ENCODE results near the gene CD86. TPM values are rescaled to one million over a fixed set of nuclear protein-coding genes. Genes with fewer than 3 reads are reported as not detected.
"Not testable (repeated sequence)": the region's sequence is repeated elsewhere in the genome, so short reads cannot be mapped to it uniquely, and the experiment has no call there.

CD86 gene
- total RNA-seq, 2 experiments from 2014 or later, result 0.69 to 1.4 TPM

- Histone ChIP-seq H3K27ac (ENCODE audit: low read depth in 1 of 2, low read length in 2 of 2) (no peak overlapping the region), H3K9me3 (ENCODE audit: control insufficient read depth in 1 of 2, insufficient read depth in 1 of 2, low read length in 2 of 2) (no peaks in the 10 kb centered on the region), H3K4me1 (ENCODE audit: insufficient read depth, low read length) (no peaks in the 10 kb centered on the region), H3K4me3 (ENCODE audit: low read length) (no peak overlapping the region), H3K27me3 (ENCODE audit: control insufficient read depth in 1 of 2, insufficient read depth in 2 of 2, low read length in 2 of 2) (no peaks in the 10 kb centered on the region), H3K36me3 (ENCODE audit: insufficient read depth, low read length) (no peaks in the 10 kb centered on the region)
- ChIA-PET CTCF (no interaction called here), POLR2A (no interaction called here)
- ATAC-seq (ENCODE audit: poor library complexity) (no peak), DNase-seq (no peak)
- no peaks in the 10 kb centered on the region for H3K4me1 Mint-ChIP-seq (ENCODE audit: low read depth)
- TF ChIP-seq, protein P1, sequence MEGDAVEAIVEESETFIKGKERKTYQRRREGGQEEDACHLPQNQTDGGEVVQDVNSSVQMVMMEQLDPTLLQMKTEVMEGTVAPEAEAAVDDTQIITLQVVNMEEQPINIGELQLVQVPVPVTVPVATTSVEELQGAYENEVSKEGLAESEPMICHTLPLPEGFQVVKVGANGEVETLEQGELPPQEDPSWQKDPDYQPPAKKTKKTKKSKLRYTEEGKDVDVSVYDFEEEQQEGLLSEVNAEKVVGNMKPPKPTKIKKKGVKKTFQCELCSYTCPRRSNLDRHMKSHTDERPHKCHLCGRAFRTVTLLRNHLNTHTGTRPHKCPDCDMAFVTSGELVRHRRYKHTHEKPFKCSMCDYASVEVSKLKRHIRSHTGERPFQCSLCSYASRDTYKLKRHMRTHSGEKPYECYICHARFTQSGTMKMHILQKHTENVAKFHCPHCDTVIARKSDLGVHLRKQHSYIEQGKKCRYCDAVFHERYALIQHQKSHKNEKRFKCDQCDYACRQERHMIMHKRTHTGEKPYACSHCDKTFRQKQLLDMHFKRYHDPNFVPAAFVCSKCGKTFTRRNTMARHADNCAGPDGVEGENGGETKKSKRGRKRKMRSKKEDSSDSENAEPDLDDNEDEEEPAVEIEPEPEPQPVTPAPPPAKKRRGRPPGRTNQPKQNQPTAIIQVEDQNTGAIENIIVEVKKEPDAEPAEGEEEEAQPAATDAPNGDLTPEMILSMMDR (IDR thresholded peaks at IDR 0.05), result no peak
- H3K36me3 Mint-ChIP-seq (ENCODE audit: low read depth), result peaks cover 4% of the 10 kb centered on the region
- intact Hi-C loops (cut with DNase I, micrococcal nuclease), result no loop called here
- H3K9me3 Mint-ChIP-seq, result peaks cover 7% of the 10 kb centered on the region
- no peak overlapping the region for H3K27ac Mint-ChIP-seq
- H3K4me3 Mint-ChIP-seq, result no peak overlapping the region
- H3K27me3 Mint-ChIP-seq, result no peaks in the 10 kb centered on the region
Measured at GRCh38 chr3:122031123-122031468, 24.1 kb upstream of the CD86 start.

- Mint-ChIP-seq H3K36me3 (ENCODE audit: low read depth) (peaks cover 4% of the 10 kb centered on the region), H3K9me3 (peaks cover 7% of the 10 kb centered on the region), H3K4me3 (no peak overlapping the region), H3K27me3 (no peaks in the 10 kb centered on the region), H3K27ac (no peak overlapping the region), H3K4me1 (ENCODE audit: low read depth) (no peaks in the 10 kb centered on the region)
- POLR2A ChIA-PET, result no interaction called here
- peaks cover 8 to 12% of the 10 kb centered on the region in 2 experiments for H3K9me3 ChIP-seq (ENCODE audit: control insufficient read depth in 1 of 2, insufficient read depth in 1 of 2, low read length in 2 of 2)
- no peak overlapping the region for H3K4me3 ChIP-seq (ENCODE audit: low read length)
- DNase-seq, result no peak
- H3K27me3 ChIP-seq (ENCODE audit: control insufficient read depth in 1 of 2, insufficient read depth in 2 of 2, low read length in 2 of 2), result no peaks in the 10 kb centered on the region
- CTCF ChIA-PET, result no interaction called here
- no peak for ATAC-seq (ENCODE audit: poor library complexity)
- no peaks in the 10 kb centered on the region for H3K4me1 ChIP-seq (ENCODE audit: insufficient read depth, low read length)
- intact Hi-C loops (cut with DNase I, micrococcal nuclease), result no loop called here
- no peaks in the 10 kb centered on the region for H3K36me3 ChIP-seq (ENCODE audit: insufficient read depth, low read length)
- no peak overlapping the region for H3K27ac ChIP-seq (ENCODE audit: low read depth in 1 of 2, low read length in 2 of 2)
- TF ChIP-seq, protein P1 (IDR thresholded peaks at IDR 0.05), result no peak
Measured at GRCh38 chr3:122032531-122032930, 22.6 kb upstream of the CD86 start.

GRCh38 chr3:122033023-122033422, 22.1 kb upstream of the CD86 start:
- no peak for ATAC-seq (ENCODE audit: poor library complexity)
- Histone ChIP-seq H3K27ac (ENCODE audit: low read depth in 1 of 2, low read length in 2 of 2) (no peak overlapping the region), H3K4me3 (ENCODE audit: low read length) (no peak overlapping the region), H3K9me3 (ENCODE audit: control insufficient read depth in 1 of 2, insufficient read depth in 1 of 2, low read length in 2 of 2) (peaks cover 8 to 12% of the 10 kb centered on the region in 2 experiments), H3K4me1 (ENCODE audit: insufficient read depth, low read length) (no peaks in the 10 kb centered on the region), H3K36me3 (ENCODE audit: insufficient read depth, low read length) (no peaks in the 10 kb centered on the region), H3K27me3 (ENCODE audit: control insufficient read depth in 1 of 2, insufficient read depth in 2 of 2, low read length in 2 of 2) (no peaks in the 10 kb centered on the region)
- H3K27me3 Mint-ChIP-seq, result no peaks in the 10 kb centered on the region
- H3K4me3 Mint-ChIP-seq, result no peak overlapping the region
- CTCF ChIA-PET, result no interaction called here
- TF ChIP-seq, protein P1 (IDR thresholded peaks at IDR 0.05), result no peak
- no peak overlapping the region for H3K27ac Mint-ChIP-seq
- intact Hi-C loops (cut with DNase I, micrococcal nuclease), result no loop called here
- DNase-seq, result no peak
- H3K36me3 Mint-ChIP-seq (ENCODE audit: low read depth), result peaks cover 8% of the 10 kb centered on the region
- no peaks in the 10 kb centered on the region for H3K4me1 Mint-ChIP-seq (ENCODE audit: low read depth)
- POLR2A ChIA-PET, result no interaction called here
- H3K9me3 Mint-ChIP-seq, result peaks cover 7% of the 10 kb centered on the region

DNA sequence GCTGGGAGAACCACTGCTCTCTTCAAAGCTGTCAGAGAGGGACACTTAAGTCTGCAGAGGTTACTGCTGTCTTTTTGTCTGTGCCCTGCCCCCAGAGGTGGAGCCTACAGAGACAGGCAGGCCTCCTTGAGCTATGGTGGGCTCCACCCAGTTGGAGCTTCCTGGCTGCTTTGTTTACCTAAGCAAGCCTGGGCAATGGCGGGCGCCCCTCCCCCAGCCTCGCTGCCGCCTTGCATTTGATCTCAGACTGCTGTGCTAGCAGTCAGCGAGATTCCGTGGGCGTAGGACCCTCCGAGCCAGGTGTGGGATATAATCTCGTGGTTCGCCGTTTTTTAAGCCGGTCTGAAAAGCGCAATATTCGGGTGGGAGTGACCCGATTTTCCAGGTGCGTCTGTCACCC, 7.9 kb upstream of the CD86 start:
- DNase-seq; H3K4me1 ChIP-seq (ENCODE audit: insufficient read depth, low read length); H3K4me3 ChIP-seq (ENCODE audit: low read length); ATAC-seq (ENCODE audit: poor library complexity); H3K9me3 ChIP-seq (ENCODE audit: control insufficient read depth in 1 of 2, insufficient read depth in 1 of 2, low read length in 2 of 2); H3K4me3 Mint-ChIP-seq; H3K9me3 Mint-ChIP-seq; H3K27ac Mint-ChIP-seq; intact Hi-C loops (cut with DNase I, micrococcal nuclease); H3K27me3 ChIP-seq (ENCODE audit: control insufficient read depth in 1 of 2, insufficient read depth in 2 of 2, low read length in 2 of 2); H3K36me3 ChIP-seq (ENCODE audit: insufficient read depth, low read length); CTCF ChIA-PET; H3K27ac ChIP-seq (ENCODE audit: low read depth in 1 of 2, low read length in 2 of 2); H3K36me3 Mint-ChIP-seq (ENCODE audit: low read depth); H3K4me1 Mint-ChIP-seq (ENCODE audit: low read depth); POLR2A ChIA-PET: not testable (repeated sequence)
- peaks cover 14% of the 10 kb centered on the region for H3K27me3 Mint-ChIP-seq

GRCh38 chr3:122047773-122048172, 7.4 kb upstream of the CD86 start:
- intact Hi-C loops (cut with DNase I, micrococcal nuclease); H3K9me3 Mint-ChIP-seq; ATAC-seq (ENCODE audit: poor library complexity); H3K27me3 ChIP-seq (ENCODE audit: control insufficient read depth in 1 of 2, insufficient read depth in 2 of 2, low read length in 2 of 2); DNase-seq; H3K36me3 ChIP-seq (ENCODE audit: insufficient read depth, low read length); H3K4me3 ChIP-seq (ENCODE audit: low read length); H3K4me1 ChIP-seq (ENCODE audit: insufficient read depth, low read length); H3K4me1 Mint-ChIP-seq (ENCODE audit: low read depth); H3K4me3 Mint-ChIP-seq; POLR2A ChIA-PET; H3K9me3 ChIP-seq (ENCODE audit: control insufficient read depth in 1 of 2, insufficient read depth in 1 of 2, low read length in 2 of 2); H3K27ac Mint-ChIP-seq; CTCF ChIA-PET; H3K27ac ChIP-seq (ENCODE audit: low read depth in 1 of 2, low read length in 2 of 2); H3K36me3 Mint-ChIP-seq (ENCODE audit: low read depth): not testable (repeated sequence)
- H3K27me3 Mint-ChIP-seq, result peaks cover 18% of the 10 kb centered on the region

Data from CD4-positive, alpha-beta T cell (primary cell).